H9 (cell line): ENCODE data around the gene PGBD1. TPM values are rescaled to one million over a fixed set of nuclear protein-coding genes. Genes with fewer than 3 reads are reported as not detected.

Experiments used
- DNase-seq: peaks from one replicate; pipeline ENCODE4 v3.0.0-alpha.2; 2017
- H2AFZ ChIP-seq: one replicate; pipeline ENCODE4 v1.6.1; 2013; ENCODE audit warnings: mild to moderate bottlenecking, low read length, control low read depth, moderate library complexity
- H2AK5ac ChIP-seq: 2 replicates; pipeline ENCODE4 v1.6.1; 2013; ENCODE audit warnings: low read length, control low read depth, mixed read lengths; ENCODE audit not compliant: insufficient read length
- H2BK120ac ChIP-seq: one replicate; pipeline ENCODE4 v1.6.1; 2013; ENCODE audit warnings: low read depth, mild to moderate bottlenecking, low read length, control low read depth, inconsistent platforms; ENCODE audit not compliant: poor library complexity, severe bottlenecking
- H2BK12ac ChIP-seq: 2 replicates; pipeline ENCODE4 v1.6.1; 2013; ENCODE audit warnings: low read length, control low read depth, mixed read lengths, low read depth; ENCODE audit not compliant: insufficient read length
- H2BK15ac ChIP-seq: 2 replicates; pipeline ENCODE4 v1.6.1; 2013; ENCODE audit warnings: low read depth, low read length, control low read depth
- H2BK20ac ChIP-seq: one replicate; pipeline ENCODE4 v1.6.1; 2013; ENCODE audit warnings: low read depth, mild to moderate bottlenecking, low read length, control low read depth, inconsistent platforms; ENCODE audit not compliant: poor library complexity, severe bottlenecking
- H2BK5ac ChIP-seq: 2 replicates; pipeline ENCODE4 v1.6.1; 2013; ENCODE audit warnings: low read length, control low read depth, mixed read lengths; ENCODE audit not compliant: insufficient read length
- H3K14ac ChIP-seq: 2 replicates; pipeline ENCODE4 v1.6.1; 2013; ENCODE audit warnings: low read length, control low read depth; ENCODE audit not compliant: insufficient read depth
- H3K18ac ChIP-seq: 2 replicates; pipeline ENCODE4 v1.6.1; 2013; ENCODE audit warnings: low read depth, mild to moderate bottlenecking, mixed read lengths, low read length, control low read depth; ENCODE audit not compliant: insufficient read length
- H3K23ac ChIP-seq: 2 replicates; pipeline ENCODE4 v1.6.1; 2013; ENCODE audit warnings: low read length, control low read depth, mixed read lengths, low read depth; ENCODE audit not compliant: insufficient read length
- H3K23me2 ChIP-seq: 2 replicates; pipeline ENCODE4 v1.6.1; 2013; ENCODE audit warnings: low read depth, mild to moderate bottlenecking, mixed read lengths, low read length, control low read depth; ENCODE audit not compliant: insufficient read length, poor library complexity, severe bottlenecking
- H3K27ac ChIP-seq: 2 replicates; pipeline ENCODE4 v1.5.1; 2013; ENCODE audit warnings: low read length, control low read depth, mixed read lengths, low read depth; ENCODE audit not compliant: insufficient read length
- H3K27me3 ChIP-seq: 2 replicates; pipeline ENCODE4 v1.6.1; 2013; ENCODE audit warnings: low read length, control low read depth, inconsistent platforms; ENCODE audit not compliant: insufficient read depth
- H3K4ac ChIP-seq: 2 replicates; pipeline ENCODE4 v1.6.1; 2013; ENCODE audit warnings: low read depth, mild to moderate bottlenecking, control low read depth, inconsistent platforms, low read length, moderate library complexity
- H3K4me1 ChIP-seq: 2 replicates; pipeline ENCODE4 v1.6.1; 2013; ENCODE audit warnings: low read length, control low read depth, inconsistent platforms; ENCODE audit not compliant: insufficient read depth
- H3K4me2 ChIP-seq: 2 replicates; pipeline ENCODE4 v1.6.1; 2013; ENCODE audit warnings: low read length, control low read depth, mixed read lengths; ENCODE audit not compliant: insufficient read length, insufficient read depth
- H3K56ac ChIP-seq: 2 replicates; pipeline ENCODE4 v1.6.1; 2013; ENCODE audit warnings: low read depth, mild to moderate bottlenecking, mixed read lengths, low read length, control low read depth; ENCODE audit not compliant: insufficient read length
- H3K79me1 ChIP-seq: 2 replicates; pipeline ENCODE4 v1.6.1; 2013; ENCODE audit warnings: low read depth, mild to moderate bottlenecking, moderate library complexity, low read length, control low read depth, inconsistent platforms; ENCODE audit not compliant: insufficient read depth, poor library complexity, severe bottlenecking
- H3K79me2 ChIP-seq: 2 replicates; pipeline ENCODE4 v1.6.1; 2013; ENCODE audit warnings: low read length, control low read depth, inconsistent platforms; ENCODE audit not compliant: insufficient read depth
- H3K9ac ChIP-seq: 2 replicates; pipeline ENCODE4 v1.6.1; 2013; ENCODE audit warnings: low read length, control low read depth, mixed read lengths; ENCODE audit not compliant: insufficient read length; ENCODE audit errors: extremely low read depth
- H3K9me3 ChIP-seq: one replicate; pipeline ENCODE4 v1.6.1; 2013; ENCODE audit warnings: low read depth, low read length, inconsistent platforms; ENCODE audit not compliant: control insufficient read depth
- H3T11ph ChIP-seq: one replicate; pipeline ENCODE4 v1.6.1; 2013; ENCODE audit warnings: mild to moderate bottlenecking, low read length, control low read depth, inconsistent platforms
- H4K20me1 ChIP-seq: one replicate; pipeline ENCODE4 v1.6.1; 2013; ENCODE audit not compliant: control insufficient read depth, insufficient read length, insufficient read depth
- H4K5ac ChIP-seq: 2 replicates; pipeline ENCODE4 v1.6.1; 2013; ENCODE audit warnings: low read depth, mild to moderate bottlenecking, mixed read lengths, low read length, control low read depth; ENCODE audit not compliant: insufficient read length
- H4K8ac ChIP-seq: replicated peaks from 2 replicates; pipeline ENCODE4 v1.6.1; 2013; ENCODE audit warnings: low read length, control low read depth, mixed read lengths, low read depth; ENCODE audit not compliant: insufficient read length
- H4K91ac ChIP-seq: 2 replicates; pipeline ENCODE4 v1.6.1; 2013; ENCODE audit warnings: low read depth, mild to moderate bottlenecking, moderate library complexity, mixed read lengths, low read length, control low read depth; ENCODE audit not compliant: insufficient read length
- H3K27ac Mint-ChIP-seq, 3 experiments: 2 replicates in 2 of 3; 3 replicates in 1 of 3; pipeline ENCODE4 v1.8.0; 2020 to 2021; ENCODE audit warnings: mixed read lengths in 3 of 3, mild to moderate bottlenecking in 1 of 3, moderate library complexity in 1 of 3
- H3K27me3 Mint-ChIP-seq: 2 replicates; pipeline ENCODE4 v1.8.0; 2021; ENCODE audit warnings: low read depth, mild to moderate bottlenecking, moderate library complexity, mixed read lengths
- H3K36me3 Mint-ChIP-seq, 3 experiments: 2 replicates in 2 of 3; 3 replicates in 1 of 3; pipeline ENCODE4 v1.8.0; 2020 to 2021; ENCODE audit warnings: low read depth in 3 of 3, mixed read lengths in 3 of 3; ENCODE audit not compliant: insufficient read depth in 1 of 3
- H3K4me1 Mint-ChIP-seq, 2 experiments: 2 replicates each; pipeline ENCODE4 v1.8.0; 2020; ENCODE audit warnings: mixed read lengths in 2 of 2
- H3K4me3 Mint-ChIP-seq, 2 experiments: 2 replicates in 1 of 2; 3 replicates in 1 of 2; pipeline ENCODE4 v1.8.0; 2020 to 2021; ENCODE audit warnings: mild to moderate bottlenecking in 2 of 2, mixed read lengths in 2 of 2, moderate library complexity in 1 of 2
- H3K9me3 Mint-ChIP-seq, 2 experiments: 2 replicates in 1 of 2; 3 replicates in 1 of 2; pipeline ENCODE4 v1.8.0; 2020; ENCODE audit warnings: mild to moderate bottlenecking in 2 of 2, mixed read lengths in 2 of 2, moderate library complexity in 1 of 2
- CTCF ChIP-seq: fragments of 200-600 bp; sonication (generic); conservative IDR thresholded peaks from 3 replicates; pipeline ENCODE4 v1.8.0; 2021; ENCODE audit warnings: antibody characterized with exemption, mild to moderate bottlenecking
- whole genome bisulfite sequencing: extraction: QIAGEN DNeasy Blood & Tissue Kit; methylation state at CpG from one replicate; pipeline ENCODE4 v1.1.7; 2013; ENCODE audit warnings: missing lambda C conversion rate, low lambda C conversion rate, mixed read lengths; ENCODE audit not compliant: insufficient read length; ENCODE audit errors: extremely low coverage; 5-methylcytosine and 5-hydroxymethylcytosine counted together
- total RNA-seq: library from RNA; stranded (reverse); gene quantifications from 2 replicates; pipeline ENCODE4 v1.2.1, GENCODE V29; 2021

PGBD1 gene
- total RNA-seq, 1 experiment from 2014 or later: 10.1 TPM

- Histone ChIP-seq H3K4me1 (no peaks in the 10 kb centered on the region), H4K20me1 (no peaks in the 10 kb centered on the region), H4K91ac (no peak overlapping the region), H3K4ac (no peak overlapping the region), H2BK20ac (no peak overlapping the region), H2BK12ac (no peak overlapping the region), H2BK15ac (no peak overlapping the region), H3K27me3 (no peaks in the 10 kb centered on the region), H2BK120ac (no peak overlapping the region), H2BK5ac (no peak overlapping the region), H2AK5ac (no peak overlapping the region), H2AFZ (no peak overlapping the region), H3K27ac (no peak overlapping the region), H3K4me2 (no peak overlapping the region), H3K18ac (no peak overlapping the region), H3K23me2 (peaks cover 9% of the 10 kb centered on the region), H3K9me3 (no peaks in the 10 kb centered on the region), H3K14ac (no peak overlapping the region), H3T11ph (no peak overlapping the region), H4K5ac (no peak overlapping the region), H3K9ac (no peak overlapping the region), H3K79me2 (no peaks in the 10 kb centered on the region), H3K23ac (no peak overlapping the region), H3K79me1 (no peaks in the 10 kb centered on the region), H3K56ac (no peak overlapping the region), H4K8ac (no peak overlapping the region)
- Mint-ChIP-seq H3K36me3 (no peaks in the 10 kb centered on the region), H3K4me3 (no peak overlapping the region), H3K27ac (no peak overlapping the region), H3K27me3 (peaks cover 16% of the 10 kb centered on the region), H3K9me3 (no peaks in the 10 kb centered on the region), H3K4me1 (no peaks in the 10 kb centered on the region)
- WGBS: no CpG with 5 or more reads among the region's 1 CpG
- DNase-seq: no peak
- no peak for TF ChIP-seq CTCF
These were observed 59.1 kb downstream of the PGBD1 start for GRCh38 chr6:28340310-28341095.
